ENCODE results near the gene EIF4G1.
A peak's percentile ranks its signal among the peaks of the same experiment; 100 is the strongest.

The EIF4G1 gene

GRCh38 chr3:184291044-184291737 is 23.2 kb upstream of the EIF4G1 start:
- Histone ChIP-seq H3K4me3 (ENCODE audit: low read length) (no peak overlapping the region), H3K36me3 (ENCODE audit: insufficient read depth, low read depth, low read length) (no peaks in the 10 kb centered on the region), H3K9me3 (ENCODE audit: insufficient read depth, low read depth, low read length) (no peaks in the 10 kb centered on the region), H3K27me3 (ENCODE audit: insufficient read depth, low read length) (no peaks in the 10 kb centered on the region), H3K9ac (ENCODE audit: low read depth, low read length) (no peak overlapping the region), H3K4me1 (ENCODE audit: insufficient read depth, low read length) (no peaks in the 10 kb centered on the region), H3K27ac (ENCODE audit: low read length) (no peak overlapping the region)

- Histone ChIP-seq H3K27ac (ENCODE audit: low read length) (no peak overlapping the region), H3K36me3 (ENCODE audit: insufficient read depth, low read depth, low read length) (no peaks in the 10 kb centered on the region), H3K4me1 (ENCODE audit: insufficient read depth, low read length) (no peaks in the 10 kb centered on the region), H3K9ac (ENCODE audit: low read depth, low read length) (no peak overlapping the region), H3K27me3 (ENCODE audit: insufficient read depth, low read length) (no peaks in the 10 kb centered on the region), H3K9me3 (ENCODE audit: insufficient read depth, low read depth, low read length) (no peaks in the 10 kb centered on the region), H3K4me3 (ENCODE audit: low read length) (no peak overlapping the region)
Measured at GRCh38 chr3:184291738-184292445, 22.5 kb upstream of the EIF4G1 start.

GRCh38 chr3:184295771-184296170 is 18.6 kb upstream of the EIF4G1 start:
- Histone ChIP-seq H3K4me3 (ENCODE audit: low read length) (no peak overlapping the region), H3K4me1 (ENCODE audit: insufficient read depth, low read length) (no peaks in the 10 kb centered on the region), H3K27ac (ENCODE audit: low read length) (no peak overlapping the region)

GRCh38 chr3:184296616-184297015 is 17.8 kb upstream of the EIF4G1 start:
- Histone ChIP-seq H3K9me3 (ENCODE audit: insufficient read depth, low read depth, low read length) (no peaks in the 10 kb centered on the region), H3K9ac (ENCODE audit: low read depth, low read length) (no peak overlapping the region), H3K4me1 (ENCODE audit: insufficient read depth, low read length) (no peaks in the 10 kb centered on the region), H3K27me3 (ENCODE audit: insufficient read depth, low read length) (no peaks in the 10 kb centered on the region), H3K27ac (ENCODE audit: low read length) (no peak overlapping the region), H3K36me3 (ENCODE audit: insufficient read depth, low read depth, low read length) (peaks cover 17% of the 10 kb centered on the region), H3K4me3 (ENCODE audit: low read length) (no peak overlapping the region)

More at GRCh38 chr3:184295771-184296170, 18.6 kb upstream of the EIF4G1 start:
- no peaks in the 10 kb centered on the region for H3K9me3 ChIP-seq (ENCODE audit: insufficient read depth, low read depth, low read length)
- no peak overlapping the region for H3K9ac ChIP-seq (ENCODE audit: low read depth, low read length)
- H3K27me3 ChIP-seq (ENCODE audit: insufficient read depth, low read length): no peaks in the 10 kb centered on the region
- H3K36me3 ChIP-seq (ENCODE audit: insufficient read depth, low read depth, low read length): peaks cover 9% of the 10 kb centered on the region

- Histone ChIP-seq H3K9me3 (ENCODE audit: insufficient read depth, low read depth, low read length) (no peaks in the 10 kb centered on the region), H3K36me3 (ENCODE audit: insufficient read depth, low read depth, low read length) (peaks cover 41% of the 10 kb centered on the region), H3K4me1 (ENCODE audit: insufficient read depth, low read length) (no peaks in the 10 kb centered on the region), H3K9ac (ENCODE audit: low read depth, low read length) (peak within 1 kb of the TSS; percentile 94), H3K4me3 (ENCODE audit: low read length) (peak within 1 kb of the TSS; percentile 96), H3K27me3 (ENCODE audit: insufficient read depth, low read length) (no peaks in the 10 kb centered on the region), H3K27ac (ENCODE audit: low read length) (peak within 1 kb of the TSS; percentile 30)
Measured at GRCh38 chr3:184298759-184299487, 15.5 kb upstream of the EIF4G1 start, which contains the start of gene PSMD2. Gene PSMD2 (plus strand): TSS chr3:184299241. CDS start chr3:184299267, 26 bp downstream.

GRCh38 chr3:184299488-184300377 is 14.7 kb upstream of the EIF4G1 start:
- H3K27me3 ChIP-seq (ENCODE audit: insufficient read depth, low read length): no peaks in the 10 kb centered on the region
- peak overlapping the region; percentile 30 for H3K27ac ChIP-seq (ENCODE audit: low read length)
- peaks cover 49% of the 10 kb centered on the region for H3K36me3 ChIP-seq (ENCODE audit: insufficient read depth, low read depth, low read length)
- no peaks in the 10 kb centered on the region for H3K4me1 ChIP-seq (ENCODE audit: insufficient read depth, low read length)
- H3K9ac ChIP-seq (ENCODE audit: low read depth, low read length): peak overlapping the region; percentile 94
- H3K4me3 ChIP-seq (ENCODE audit: low read length): peak overlapping the region; percentile 96
- no peaks in the 10 kb centered on the region for H3K9me3 ChIP-seq (ENCODE audit: insufficient read depth, low read depth, low read length)

- H3K27me3 ChIP-seq (ENCODE audit: insufficient read depth, low read length): no peaks in the 10 kb centered on the region
- H3K27ac ChIP-seq (ENCODE audit: low read length): no peak overlapping the region
- peak overlapping the region; percentile 94; the same call in 1 of the 2 replicates for H3K9ac ChIP-seq (ENCODE audit: low read depth, low read length)
- H3K9me3 ChIP-seq (ENCODE audit: insufficient read depth, low read depth, low read length): no peaks in the 10 kb centered on the region
- peak overlapping the region; percentile 96 for H3K4me3 ChIP-seq (ENCODE audit: low read length)
- H3K36me3 ChIP-seq (ENCODE audit: insufficient read depth, low read depth, low read length): peaks cover 55% of the 10 kb centered on the region
- H3K4me1 ChIP-seq (ENCODE audit: insufficient read depth, low read length): no peaks in the 10 kb centered on the region
Measured at GRCh38 chr3:184300378-184300720, 14.1 kb upstream of the EIF4G1 start.

- Histone ChIP-seq H3K36me3 (ENCODE audit: insufficient read depth, low read depth, low read length) (peaks cover 86% of the 10 kb centered on the region), H3K27me3 (ENCODE audit: insufficient read depth, low read length) (no peaks in the 10 kb centered on the region), H3K4me3 (ENCODE audit: low read length) (no peak overlapping the region), H3K9me3 (ENCODE audit: insufficient read depth, low read depth, low read length) (no peaks in the 10 kb centered on the region), H3K27ac (ENCODE audit: low read length) (no peak overlapping the region), H3K9ac (ENCODE audit: low read depth, low read length) (no peak overlapping the region), H3K4me1 (ENCODE audit: insufficient read depth, low read length) (no peaks in the 10 kb centered on the region)
Measured at GRCh38 chr3:184305577-184305976, 8.8 kb upstream of the EIF4G1 start.

- no peak overlapping the region for H3K9ac ChIP-seq (ENCODE audit: low read depth, low read length)
- no peak overlapping the region for H3K4me3 ChIP-seq (ENCODE audit: low read length)
- peaks cover 78% of the 10 kb centered on the region for H3K36me3 ChIP-seq (ENCODE audit: insufficient read depth, low read depth, low read length)
- no peak overlapping the region for H3K27ac ChIP-seq (ENCODE audit: low read length)
- H3K9me3 ChIP-seq (ENCODE audit: insufficient read depth, low read depth, low read length): no peaks in the 10 kb centered on the region
- no peaks in the 10 kb centered on the region for H3K4me1 ChIP-seq (ENCODE audit: insufficient read depth, low read length)
- no peaks in the 10 kb centered on the region for H3K27me3 ChIP-seq (ENCODE audit: insufficient read depth, low read length)
Measured at GRCh38 chr3:184306341-184306972, 7.9 kb upstream of the EIF4G1 start.

GRCh38 chr3:184307915-184308314 is 6.5 kb upstream of the EIF4G1 start:
- Histone ChIP-seq H3K4me1 (ENCODE audit: insufficient read depth, low read length) (no peaks in the 10 kb centered on the region), H3K9ac (ENCODE audit: low read depth, low read length) (no peak overlapping the region), H3K27me3 (ENCODE audit: insufficient read depth, low read length) (no peaks in the 10 kb centered on the region), H3K9me3 (ENCODE audit: insufficient read depth, low read depth, low read length) (no peaks in the 10 kb centered on the region), H3K4me3 (ENCODE audit: low read length) (no peak overlapping the region), H3K27ac (ENCODE audit: low read length) (no peak overlapping the region), H3K36me3 (ENCODE audit: insufficient read depth, low read depth, low read length) (peaks cover 63% of the 10 kb centered on the region)

GRCh38 chr3:184308744-184309143 is 5.7 kb upstream of the EIF4G1 start:
- Histone ChIP-seq H3K9ac (ENCODE audit: low read depth, low read length) (no peak overlapping the region), H3K4me1 (ENCODE audit: insufficient read depth, low read length) (no peaks in the 10 kb centered on the region), H3K27ac (ENCODE audit: low read length) (no peak overlapping the region), H3K9me3 (ENCODE audit: insufficient read depth, low read depth, low read length) (no peaks in the 10 kb centered on the region), H3K27me3 (ENCODE audit: insufficient read depth, low read length) (no peaks in the 10 kb centered on the region), H3K36me3 (ENCODE audit: insufficient read depth, low read depth, low read length) (peaks cover 55% of the 10 kb centered on the region), H3K4me3 (ENCODE audit: low read length) (no peak overlapping the region)
